ENCODE data around the gene SLC24A4. TPM values are rescaled to one million over a fixed set of nuclear protein-coding genes. Genes with fewer than 3 reads are reported as not detected.
A peak's percentile ranks its signal among the peaks of the same experiment; 100 is the strongest.

Gene SLC24A4
- total RNA-seq, 2 donors from 2014 or later = not detected

GRCh38 chr14:92464156-92464555, 141.2 kb downstream of the SLC24A4 start:
- Mint-ChIP-seq H3K4me1 (ENCODE audit: low read depth) (peaks cover 18% of the 10 kb centered on the region), H3K9me3 (peaks cover 2 to 7% of the 10 kb centered on the region in 2 donors), H3K36me3 (ENCODE audit: insufficient read depth in 2 of 2) (peaks cover 3 to 7% of the 10 kb centered on the region in 2 donors), H3K27ac (no peak overlapping the region), H3K27me3 (ENCODE audit: low read depth) (peaks cover 9% of the 10 kb centered on the region), H3K4me3 (no peak overlapping the region)
- no peak for DNase-seq
- ATAC-seq (replicated peaks in 1 of 2) = no peak

GRCh38 chr14:92464716-92465115, 141.8 kb downstream of the SLC24A4 start:
- Mint-ChIP-seq H3K9me3 (peaks cover 2 to 7% of the 10 kb centered on the region in 2 donors), H3K4me1 (ENCODE audit: low read depth) (peaks cover 18% of the 10 kb centered on the region), H3K27ac (no peak overlapping the region), H3K36me3 (ENCODE audit: insufficient read depth in 2 of 2) (peaks cover 3 to 8% of the 10 kb centered on the region in 2 donors), H3K27me3 (ENCODE audit: low read depth) (peaks cover 9% of the 10 kb centered on the region), H3K4me3 (no peak overlapping the region)
- no peak for ATAC-seq (replicated peaks in 1 of 2)
- no peak for DNase-seq

GRCh38 chr14:92465353-92466055, 142.5 kb downstream of the SLC24A4 start:
- no peak for DNase-seq
- Mint-ChIP-seq H3K9me3 (peaks cover 2 to 7% of the 10 kb centered on the region in 2 donors), H3K27ac (no peak overlapping the region), H3K27me3 (ENCODE audit: low read depth) (peaks cover 9% of the 10 kb centered on the region), H3K4me1 (ENCODE audit: low read depth) (peaks cover 18% of the 10 kb centered on the region), H3K36me3 (ENCODE audit: insufficient read depth in 2 of 2) (peaks cover 3 to 8% of the 10 kb centered on the region in 2 donors), H3K4me3 (no peak overlapping the region)
- no peak for ATAC-seq (replicated peaks in 1 of 2)

GRCh38 chr14:92466059-92466458, 143.1 kb downstream of the SLC24A4 start:
- Mint-ChIP-seq H3K9me3 (peaks cover 2 to 7% of the 10 kb centered on the region in 2 donors), H3K27ac (no peak overlapping the region), H3K27me3 (ENCODE audit: low read depth) (peaks cover 9% of the 10 kb centered on the region), H3K4me3 (no peak overlapping the region), H3K4me1 (ENCODE audit: low read depth) (peaks cover 16% of the 10 kb centered on the region), H3K36me3 (ENCODE audit: insufficient read depth in 2 of 2) (peaks cover 3 to 8% of the 10 kb centered on the region in 2 donors)
- DNase-seq (no peak), ATAC-seq (replicated peaks in 1 of 2) (no peak)

GRCh38 chr14:92469515-92469914, 146.6 kb downstream of the SLC24A4 start:
- no peak for DNase-seq
- Mint-ChIP-seq H3K27me3 (ENCODE audit: low read depth) (no peaks in the 10 kb centered on the region), H3K4me1 (ENCODE audit: low read depth) (peaks cover 13% of the 10 kb centered on the region), H3K27ac (no peak overlapping the region), H3K4me3 (no peak overlapping the region), H3K36me3 (ENCODE audit: insufficient read depth in 2 of 2) (peaks cover 3 to 8% of the 10 kb centered on the region in 2 donors), H3K9me3 (peaks cover 2 to 7% of the 10 kb centered on the region in 2 donors)
- ATAC-seq (replicated peaks in 1 of 2) = no peak

- H3K27me3 Mint-ChIP-seq (ENCODE audit: low read depth) = no peaks in the 10 kb centered on the region
- no peak overlapping the region for H3K27ac Mint-ChIP-seq
- DNase-seq (no peak), ATAC-seq (replicated peaks in 1 of 2) (no peak)
- no peak overlapping the region for H3K4me3 Mint-ChIP-seq
- H3K9me3 Mint-ChIP-seq = peaks cover 2 to 7% of the 10 kb centered on the region in 2 donors
- peaks cover 3 to 8% of the 10 kb centered on the region in 2 donors for H3K36me3 Mint-ChIP-seq (ENCODE audit: insufficient read depth in 2 of 2)
- H3K4me1 Mint-ChIP-seq (ENCODE audit: low read depth) = peaks cover 13% of the 10 kb centered on the region
Observed at GRCh38 chr14:92470215-92470614, 147.2 kb downstream of the SLC24A4 start.

- H3K27me3 Mint-ChIP-seq (ENCODE audit: low read depth) = no peaks in the 10 kb centered on the region
- ATAC-seq (replicated peaks in 1 of 2) = no peak
- no peak for DNase-seq
- H3K4me3 Mint-ChIP-seq = no peak overlapping the region
- H3K9me3 Mint-ChIP-seq = peaks cover 2 to 7% of the 10 kb centered on the region in 2 donors
- no peak overlapping the region for H3K27ac Mint-ChIP-seq
- H3K4me1 Mint-ChIP-seq (ENCODE audit: low read depth) = peaks cover 13% of the 10 kb centered on the region
- H3K36me3 Mint-ChIP-seq (ENCODE audit: insufficient read depth in 2 of 2) = peaks cover 3 to 8% of the 10 kb centered on the region in 2 donors
Observed at GRCh38 chr14:92470811-92471210, 147.8 kb downstream of the SLC24A4 start.

- no peak overlapping the region for H3K27ac Mint-ChIP-seq
- DNase-seq (no peak), ATAC-seq (replicated peaks in 1 of 2) (no peak)
- H3K4me1 Mint-ChIP-seq (ENCODE audit: low read depth) = peaks cover 13% of the 10 kb centered on the region
- peaks cover 3 to 8% of the 10 kb centered on the region in 2 donors for H3K36me3 Mint-ChIP-seq (ENCODE audit: insufficient read depth in 2 of 2)
- no peak overlapping the region for H3K4me3 Mint-ChIP-seq
- no peaks in the 10 kb centered on the region for H3K27me3 Mint-ChIP-seq (ENCODE audit: low read depth)
- peaks cover 2 to 8% of the 10 kb centered on the region in 2 donors for H3K9me3 Mint-ChIP-seq
Observed at GRCh38 chr14:92471919-92472318, 149.0 kb downstream of the SLC24A4 start.

GRCh38 chr14:92472860-92473259, 149.9 kb downstream of the SLC24A4 start:
- Mint-ChIP-seq H3K36me3 (ENCODE audit: insufficient read depth in 2 of 2) (peaks cover 1% of the 10 kb centered on the region in 2 donors), H3K4me1 (ENCODE audit: low read depth) (peaks cover 13% of the 10 kb centered on the region), H3K27me3 (ENCODE audit: low read depth) (no peaks in the 10 kb centered on the region), H3K4me3 (no peak overlapping the region), H3K9me3 (peaks cover 1 to 2% of the 10 kb centered on the region in 2 donors), H3K27ac (no peak overlapping the region)
- DNase-seq (no peak), ATAC-seq (replicated peaks in 1 of 2) (peak in 1 of 2 donors; percentile 44)

GRCh38 chr14:92473261-92473968, 150.4 kb downstream of the SLC24A4 start:
- Mint-ChIP-seq H3K4me1 (ENCODE audit: low read depth) (peaks cover 13% of the 10 kb centered on the region), H3K36me3 (ENCODE audit: insufficient read depth in 2 of 2) (peaks cover 1% of the 10 kb centered on the region in 2 donors), H3K27ac (no peak overlapping the region), H3K9me3 (peaks cover 1 to 2% of the 10 kb centered on the region in 2 donors), H3K27me3 (ENCODE audit: low read depth) (no peaks in the 10 kb centered on the region), H3K4me3 (no peak overlapping the region)
- ATAC-seq (replicated peaks in 1 of 2) (no peak), DNase-seq (no peak)

GRCh38 chr14:92473969-92474535, 151.1 kb downstream of the SLC24A4 start:
- H3K27me3 Mint-ChIP-seq (ENCODE audit: low read depth) = peaks cover 5% of the 10 kb centered on the region
- ATAC-seq (replicated peaks in 1 of 2) (no peak), DNase-seq (no peak)
- peaks cover 13% of the 10 kb centered on the region for H3K4me1 Mint-ChIP-seq (ENCODE audit: low read depth)
- H3K36me3 Mint-ChIP-seq (ENCODE audit: insufficient read depth in 2 of 2) = peaks cover 1 to 7% of the 10 kb centered on the region in 2 donors
- no peak overlapping the region for H3K27ac Mint-ChIP-seq
- peaks cover 2% of the 10 kb centered on the region in 2 donors for H3K9me3 Mint-ChIP-seq
- no peak overlapping the region for H3K4me3 Mint-ChIP-seq

- H3K36me3 Mint-ChIP-seq (ENCODE audit: insufficient read depth in 2 of 2) = peaks cover 1 to 7% of the 10 kb centered on the region in 2 donors
- no peak overlapping the region for H3K27ac Mint-ChIP-seq
- peaks cover 13% of the 10 kb centered on the region for H3K4me1 Mint-ChIP-seq (ENCODE audit: low read depth)
- no peak for ATAC-seq (replicated peaks in 1 of 2)
- DNase-seq = no peak
- H3K4me3 Mint-ChIP-seq = no peak overlapping the region
- H3K9me3 Mint-ChIP-seq = peaks cover 2% of the 10 kb centered on the region in 2 donors
- H3K27me3 Mint-ChIP-seq (ENCODE audit: low read depth) = peaks cover 8% of the 10 kb centered on the region
Observed at GRCh38 chr14:92475037-92475436, 152.1 kb downstream of the SLC24A4 start.
